H7 (cell line): ENCODE measurements around the gene TRIP6. TPM values are rescaled to one million over a fixed set of nuclear protein-coding genes. Genes with fewer than 3 reads are reported as not detected.

Source experiments
- DNase-seq: peaks from one replicate; pipeline ENCODE4 v3.0.0; 2012
- H3K27me3 ChIP-seq: 2 replicates; pipeline ENCODE4 v1.6.0; 2011; ENCODE audit warnings: mild to moderate bottlenecking, low read length; ENCODE audit not compliant: control insufficient read depth, insufficient read depth
- H3K36me3 ChIP-seq: replicated peaks from 2 replicates; pipeline ENCODE4 v1.5.1; 2011; ENCODE audit warnings: low read length; ENCODE audit not compliant: control insufficient read depth, insufficient read depth
- H3K4me3 ChIP-seq: 2 replicates; pipeline ENCODE4 v1.5.1; 2011; ENCODE audit warnings: low read depth, mild to moderate bottlenecking, control low read depth, low read length, moderate library complexity; ENCODE audit not compliant: insufficient read depth
- total RNA-seq: library from RNA; depleted of rRNA; stranded (reverse); fragments of >200 nt; shearing (Covaris generic); gene quantifications from 2 replicates; pipeline ENCODE4 v1.2.3, GENCODE V29; 2014

TRIP6 gene
- total RNA-seq, 1 experiment from 2014 or later: 118 TPM

DNA sequence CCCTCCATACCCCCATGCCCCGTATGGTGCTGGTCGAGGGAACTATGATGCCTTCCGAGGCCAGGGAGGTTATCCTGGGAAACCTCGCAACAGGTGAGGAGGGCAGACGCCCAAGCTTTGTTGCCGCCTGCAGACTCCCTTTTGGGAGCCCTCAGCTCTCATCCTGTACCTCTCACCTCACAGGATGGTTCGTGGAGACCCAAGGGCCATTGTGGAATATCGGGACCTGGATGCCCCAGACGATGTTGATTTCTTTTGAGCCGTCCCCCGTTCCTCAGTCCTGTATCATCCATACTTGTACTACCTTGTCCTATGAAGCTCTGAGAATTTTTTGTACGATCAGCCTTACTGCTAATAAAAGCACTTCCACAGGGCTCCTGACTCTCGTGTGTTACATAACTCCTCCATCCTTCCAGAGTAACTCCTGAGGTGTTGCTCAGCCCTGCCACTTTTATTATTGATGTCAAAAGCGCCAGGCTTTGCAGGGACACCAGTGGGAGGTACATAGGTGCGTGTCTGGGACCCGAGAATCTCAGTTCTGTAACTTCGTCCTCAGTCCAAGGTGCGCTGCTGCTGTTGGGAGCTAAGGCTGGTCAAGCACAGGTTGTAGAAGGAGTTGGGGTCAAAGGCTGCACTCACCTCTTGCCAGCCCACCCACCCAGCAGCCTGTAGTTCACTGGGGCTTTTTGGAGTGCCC lies 21.3 kb downstream of the TRIP6 start:
- H3K36me3 ChIP-seq: peaks cover 39% of the 10 kb centered on the region
- H3K27me3 ChIP-seq: no peaks in the 10 kb centered on the region
- peak overlapping the region; percentile 91 for H3K4me3 ChIP-seq
- peak; percentile 60 for DNase-seq

DNA sequence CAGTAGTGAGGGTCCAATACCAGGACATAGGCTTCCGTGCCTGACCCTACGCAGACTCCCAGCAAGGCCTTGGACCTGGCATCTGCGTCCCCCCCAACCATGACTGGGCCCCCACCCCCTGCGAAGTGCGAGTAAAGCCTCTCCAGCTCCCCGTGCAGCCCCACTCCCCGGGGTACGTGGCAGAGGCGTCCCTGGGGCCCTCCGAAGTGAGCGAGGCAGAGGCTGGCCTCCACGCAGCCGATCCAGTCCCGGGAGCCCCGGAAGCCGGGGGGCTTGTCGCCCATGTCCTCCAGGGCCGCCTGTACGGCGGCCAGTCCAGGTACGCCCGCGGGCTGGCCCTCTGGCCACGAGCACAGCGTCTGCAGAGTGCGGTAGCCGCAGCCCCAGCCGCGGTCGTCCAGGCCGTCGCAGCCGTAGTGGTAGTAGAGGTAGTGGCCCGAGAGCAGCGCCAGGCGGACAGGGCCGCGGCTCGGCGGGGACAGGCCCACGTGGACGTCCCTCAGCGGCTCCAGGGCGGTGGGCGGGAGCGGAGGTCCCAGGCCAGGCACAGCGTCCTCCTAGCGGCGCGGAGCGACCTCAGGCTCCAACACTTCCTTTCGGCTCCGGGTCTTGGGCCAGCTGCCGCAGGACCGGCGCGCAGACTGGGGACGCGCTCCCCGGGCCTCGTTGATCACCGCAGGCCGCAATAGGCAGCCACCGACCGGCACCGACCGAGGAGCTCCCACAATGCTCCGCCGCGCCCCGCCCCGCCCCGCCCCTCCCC lies 22.0 kb downstream of the TRIP6 start, which contains the start of gene UFSP1:
UFSP1 (minus strand) TSS at position 728 of the 763 bp plus-strand sequence; CDS start at position 284, 444 bp downstream.
- Histone ChIP-seq H3K36me3 (peaks cover 32% of the 10 kb centered on the region), H3K4me3 (peak within 1 kb of the TSS; percentile 91), H3K27me3 (no peaks in the 10 kb centered on the region)
- DNase-seq: no peak

DNA sequence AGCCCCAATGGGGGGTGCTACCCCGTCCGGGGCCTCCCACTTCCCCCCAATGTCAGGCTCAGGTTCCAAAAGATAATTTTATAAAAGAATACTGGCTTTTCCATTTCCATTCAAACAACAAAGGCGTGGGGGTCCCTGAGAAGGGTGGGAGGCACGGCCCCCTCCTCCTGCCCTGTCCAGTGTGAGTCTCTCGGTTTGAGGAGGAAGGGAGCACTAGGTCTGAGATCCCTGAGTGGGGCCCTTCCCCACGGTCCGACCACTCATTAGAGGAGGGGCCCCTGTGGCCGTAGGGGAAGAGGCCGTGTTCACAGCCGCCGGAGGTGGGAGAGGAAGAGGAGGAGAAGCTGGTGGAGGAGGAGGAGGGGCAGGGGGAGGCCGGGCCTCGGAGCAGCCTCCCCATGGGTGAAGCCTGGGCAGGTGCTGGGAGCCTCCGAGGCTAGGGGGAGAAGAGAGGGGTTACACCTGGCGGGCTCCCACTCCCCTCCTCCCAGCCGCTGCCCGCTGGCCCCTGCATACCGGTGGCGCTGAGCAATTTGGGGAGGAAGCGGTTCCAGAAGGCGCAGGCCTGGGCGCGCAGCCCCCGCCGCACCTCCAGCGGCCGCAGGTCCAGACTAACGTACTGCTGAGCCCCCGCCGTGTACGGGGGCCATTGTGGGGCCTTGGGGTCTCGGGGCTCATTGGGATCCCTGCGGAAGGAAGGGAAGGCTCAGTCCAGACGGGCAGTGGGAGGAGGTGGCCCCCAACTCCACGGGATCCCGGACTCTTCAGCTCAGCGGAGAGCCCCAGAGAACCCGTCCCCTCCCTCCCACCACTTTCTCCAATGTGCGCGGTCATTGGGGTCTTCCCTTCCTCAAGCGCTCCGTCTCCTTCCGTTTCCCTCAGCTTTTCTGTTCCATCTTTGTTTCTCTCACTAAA lies 23.7 kb downstream of the TRIP6 start:
- H3K4me3 ChIP-seq: peak overlapping the region; percentile 68
- H3K36me3 ChIP-seq: peaks cover 19% of the 10 kb centered on the region
- peaks cover 2% of the 10 kb centered on the region for H3K27me3 ChIP-seq
- peak; percentile 87 for DNase-seq

DNA sequence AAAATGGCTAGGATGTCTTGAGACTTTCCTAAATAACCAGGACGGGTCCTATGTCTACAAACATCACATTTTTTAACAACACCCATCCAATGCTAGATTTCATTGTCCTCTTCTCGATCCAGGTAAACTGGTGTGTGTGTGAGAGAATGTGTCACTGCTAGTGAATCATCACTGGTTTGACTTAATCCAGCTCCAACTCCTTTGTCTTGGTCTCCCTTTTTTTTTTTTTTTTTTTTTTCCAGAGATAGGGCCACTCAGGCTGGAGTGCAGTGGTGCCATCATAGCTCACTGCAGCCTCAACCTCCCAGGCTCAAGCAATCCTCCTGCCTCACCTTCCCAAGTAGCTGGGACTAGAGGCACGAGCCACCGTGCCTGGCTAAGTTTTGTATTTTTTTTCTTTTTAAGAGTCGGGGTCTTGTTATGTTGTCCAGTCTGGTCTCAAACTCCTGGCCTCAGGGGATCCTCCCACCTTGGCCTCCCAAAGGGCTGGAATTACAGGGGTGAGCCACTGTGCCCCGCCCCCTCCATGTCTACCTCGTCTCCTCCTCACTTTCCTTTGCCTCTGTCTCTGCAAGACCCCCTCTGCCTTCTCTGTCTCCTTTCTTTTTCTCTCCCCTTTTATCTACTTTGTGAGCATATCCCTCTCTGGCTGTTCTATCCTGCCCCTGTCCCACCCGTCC lies 24.5 kb downstream of the TRIP6 start:
- Histone ChIP-seq H3K36me3 (peaks cover 12% of the 10 kb centered on the region), H3K4me3 (peak overlapping the region; percentile 68; the same call in 1 of the 2 replicates), H3K27me3 (peaks cover 10% of the 10 kb centered on the region)
- no peak for DNase-seq

DNA sequence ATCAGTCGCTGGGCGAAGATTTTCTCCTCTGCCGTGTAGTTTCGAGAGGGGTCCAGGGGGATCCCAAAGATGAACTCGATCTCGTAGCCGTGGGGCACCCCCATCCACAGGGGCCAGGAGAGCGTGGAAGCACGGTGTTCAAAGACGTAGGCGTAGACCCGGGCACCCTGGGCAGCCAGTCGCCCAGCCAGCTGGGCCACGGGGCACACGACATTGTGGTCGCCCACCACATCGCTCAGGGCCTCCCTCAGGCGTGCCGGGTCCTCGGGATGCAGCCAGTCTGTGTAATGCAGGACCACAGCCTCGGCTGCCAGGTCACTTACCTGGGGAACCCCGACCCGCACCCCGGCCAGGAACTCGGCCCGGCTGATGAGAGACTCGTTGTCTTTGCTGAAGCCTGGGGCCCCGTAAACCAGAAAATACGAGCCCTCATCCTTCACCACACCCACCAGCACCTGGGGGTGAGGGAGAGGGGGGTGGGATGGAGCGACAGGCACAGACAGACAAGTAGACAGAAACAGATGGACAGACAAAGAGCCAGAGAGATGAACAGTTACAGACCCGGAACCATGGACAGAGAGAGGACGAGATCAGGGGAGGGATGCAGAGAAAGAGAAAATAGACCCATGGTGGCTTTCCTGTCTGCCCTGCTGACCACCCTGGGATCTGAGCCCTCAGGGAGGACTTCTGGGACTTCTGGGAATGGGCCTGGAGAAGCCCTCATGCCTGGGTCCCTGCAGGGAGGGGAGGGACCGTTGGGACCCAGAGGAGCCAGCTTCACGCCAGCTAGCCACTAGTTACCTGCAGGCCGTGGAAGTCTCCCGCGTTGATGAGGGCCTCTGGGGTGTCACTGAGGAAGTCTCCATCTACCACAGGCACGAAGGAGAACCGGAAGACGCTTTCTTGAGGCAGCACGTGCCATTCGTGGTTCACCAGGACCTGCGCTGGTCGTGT lies 25.5 kb downstream of the TRIP6 start:
- peak; percentile 40 for DNase-seq
- peaks cover 9% of the 10 kb centered on the region for H3K36me3 ChIP-seq
- H3K4me3 ChIP-seq: no peak overlapping the region
- H3K27me3 ChIP-seq: peaks cover 12% of the 10 kb centered on the region

DNA sequence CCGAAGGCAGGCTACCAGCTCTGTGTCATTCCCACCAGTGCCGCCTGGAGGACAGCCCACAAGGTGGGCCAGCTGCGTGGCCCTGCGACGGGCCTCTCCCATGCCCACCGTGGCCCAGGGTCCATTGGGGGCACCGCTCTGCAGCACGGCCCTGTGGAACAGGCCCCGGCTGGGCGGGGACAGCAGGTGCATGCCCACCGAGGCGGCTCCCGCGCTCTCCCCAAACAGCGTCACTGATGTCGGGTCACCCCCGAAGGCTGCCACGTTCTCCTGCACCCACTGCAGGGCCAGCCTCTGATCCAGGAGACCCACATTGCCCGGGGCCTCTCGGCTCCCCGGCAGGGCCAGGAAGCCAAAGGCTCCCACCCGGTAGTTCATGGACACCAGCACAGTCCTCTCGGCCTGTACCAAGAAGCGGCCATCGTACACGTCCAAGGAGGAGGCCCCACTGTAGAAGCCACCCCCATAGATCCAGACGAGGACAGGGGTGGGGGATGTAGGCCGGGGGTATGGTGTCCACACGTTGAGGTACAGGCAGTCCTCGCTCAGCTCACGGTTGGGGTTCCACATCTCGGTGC lies 26.2 kb downstream of the TRIP6 start:
- DNase-seq: peak; percentile 44
- H3K4me3 ChIP-seq: no peak overlapping the region
- H3K36me3 ChIP-seq: peaks cover 3% of the 10 kb centered on the region
- peaks cover 12% of the 10 kb centered on the region for H3K27me3 ChIP-seq

DNA sequence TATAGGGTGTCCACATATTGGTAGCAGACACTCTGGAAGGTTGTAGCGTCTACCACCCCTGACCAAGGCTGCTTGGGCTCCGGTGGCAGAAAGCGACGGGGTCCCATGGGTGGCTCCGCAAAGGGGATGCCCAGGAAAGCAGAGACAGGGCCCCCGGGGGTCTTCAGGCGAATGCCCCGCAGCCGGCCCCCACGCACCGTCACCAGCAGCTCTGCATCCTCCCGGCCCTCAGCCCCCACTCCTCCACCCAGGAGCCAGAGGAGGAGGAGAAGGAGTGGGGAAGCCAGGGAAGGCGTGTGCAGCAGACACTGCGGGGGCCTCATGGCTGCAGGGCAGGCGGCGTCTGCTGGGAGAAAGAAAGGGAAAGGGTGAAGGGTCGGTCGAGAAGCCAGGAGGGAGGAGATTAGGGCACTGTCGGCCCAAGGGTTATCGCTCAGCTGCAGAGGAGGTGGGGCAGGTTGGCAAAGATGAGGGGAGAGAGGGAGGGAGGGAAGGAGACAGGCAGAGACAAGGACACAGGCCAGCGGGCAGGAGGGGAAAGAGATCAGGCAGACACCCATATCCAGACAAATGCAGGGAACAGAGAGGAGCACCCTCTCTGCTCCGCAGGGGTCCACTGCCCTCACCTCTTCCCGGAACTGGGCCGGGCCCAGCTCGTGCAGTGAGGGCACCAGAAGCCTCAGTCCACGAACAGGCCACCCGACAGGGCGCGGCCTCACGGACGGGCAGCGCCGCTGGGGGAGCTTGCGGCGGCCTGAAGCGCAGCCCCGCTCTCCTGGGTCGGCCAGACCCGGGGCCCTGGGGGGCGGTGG lies 26.9 kb downstream of the TRIP6 start:
- peak; percentile 59 for DNase-seq
- Histone ChIP-seq H3K36me3 (no peaks in the 10 kb centered on the region), H3K4me3 (peak overlapping the region; percentile 61), H3K27me3 (peaks cover 12% of the 10 kb centered on the region)

DNA sequence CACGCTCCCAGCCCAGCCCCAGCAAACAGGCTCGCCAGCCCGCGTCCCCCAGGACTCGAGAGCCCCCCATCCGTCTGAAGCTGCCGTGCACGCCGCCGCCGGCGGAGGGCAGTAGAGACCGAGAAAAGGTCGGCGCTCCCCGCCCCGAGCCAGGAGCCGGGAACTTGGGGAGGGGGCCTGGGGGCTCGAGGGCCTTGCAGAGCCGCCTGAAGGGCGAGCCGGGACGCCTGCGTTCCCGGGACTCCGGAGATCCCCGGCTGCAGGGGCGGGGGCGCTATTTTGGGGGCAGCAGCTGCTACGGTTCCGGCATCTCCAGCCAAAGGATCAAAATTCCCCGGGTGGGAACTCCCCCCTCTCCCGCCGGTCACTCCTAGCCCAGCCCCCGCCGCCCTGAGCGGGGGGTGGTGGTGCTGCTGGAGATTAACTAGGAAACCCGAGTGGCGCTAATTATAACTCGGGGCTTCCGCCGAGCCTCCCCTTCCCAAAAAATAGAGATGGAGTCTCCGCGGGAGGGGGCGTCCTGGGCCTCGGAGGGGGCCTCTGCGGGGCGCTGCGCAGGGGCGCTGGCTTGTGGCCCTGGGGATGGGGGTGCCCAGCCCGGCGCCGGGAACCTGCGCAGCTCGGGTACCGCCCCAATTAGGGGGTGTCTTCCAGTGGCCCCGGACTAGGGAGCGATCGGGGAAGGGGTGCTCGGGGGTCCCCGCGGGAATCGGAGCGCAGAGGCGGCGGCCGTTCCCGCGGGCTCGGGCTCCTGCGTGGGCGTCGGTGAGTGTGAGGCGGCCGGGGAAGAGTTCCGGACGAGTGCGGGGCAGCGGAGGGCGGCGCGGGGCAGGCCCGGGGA lies 27.9 kb downstream of the TRIP6 start:
- peak; percentile 97 for DNase-seq
- Histone ChIP-seq H3K27me3 (peaks cover 12% of the 10 kb centered on the region), H3K4me3 (peak overlapping the region; percentile 61), H3K36me3 (no peaks in the 10 kb centered on the region)

DNA sequence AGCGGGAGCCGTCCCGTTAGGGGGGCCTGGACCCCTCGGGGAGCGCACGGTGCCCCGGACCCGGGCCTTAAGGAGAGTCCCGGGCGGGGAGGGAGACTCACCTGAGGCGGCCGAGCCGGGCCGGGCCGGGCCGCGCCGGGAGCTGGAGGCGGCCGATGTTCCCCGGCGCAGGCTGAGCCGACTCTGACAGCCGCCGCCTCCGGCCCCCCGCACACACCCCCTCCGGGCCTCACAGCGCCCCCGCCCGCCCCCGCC lies 28.4 kb downstream of the TRIP6 start, which contains the start of gene ACHE:
ACHE (minus strand) TSS at position 188 of the 255 bp plus-strand sequence. CDS start 1,656 bp downstream, outside the sequence.
- Histone ChIP-seq H3K36me3 (no peaks in the 10 kb centered on the region), H3K27me3 (peaks cover 12% of the 10 kb centered on the region), H3K4me3 (peak within 1 kb of the TSS; percentile 61)
- peak; percentile 88 for DNase-seq

DNA sequence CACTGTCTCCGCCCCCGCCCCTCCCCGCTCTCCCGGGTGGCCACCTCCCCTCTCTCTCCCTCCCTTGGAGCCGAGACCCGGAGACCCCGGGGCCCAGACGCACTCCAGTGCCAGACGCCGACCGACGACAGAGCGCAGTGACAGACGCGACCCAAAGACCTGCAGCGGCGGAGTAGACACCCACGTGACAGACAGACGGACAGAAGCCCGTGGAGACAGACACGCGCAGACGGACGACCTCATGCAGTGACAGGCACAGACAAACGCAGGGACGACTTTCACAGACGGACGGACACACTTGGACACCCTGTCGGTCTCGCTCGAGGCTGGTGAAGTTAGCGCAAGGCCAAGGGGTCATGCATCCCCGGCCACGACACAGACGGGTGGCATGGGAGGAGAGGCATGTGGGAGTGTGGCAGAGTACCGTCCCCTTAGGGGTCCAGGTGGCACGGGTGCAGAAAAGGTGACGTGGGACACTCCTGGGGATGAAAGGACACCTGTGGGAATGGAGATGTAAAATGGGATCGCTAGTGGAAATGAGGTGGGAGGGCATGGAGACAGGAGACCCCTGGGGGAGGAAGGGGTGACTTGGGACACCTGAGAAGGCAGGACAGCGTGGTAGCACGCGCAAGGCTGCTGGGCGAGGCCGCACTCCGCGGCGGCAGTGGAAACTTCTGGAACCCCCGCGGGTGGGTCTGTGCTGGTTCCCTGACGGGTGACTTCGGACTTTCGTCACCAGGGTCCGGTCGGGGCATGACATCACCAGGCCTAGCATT lies 29.0 kb downstream of the TRIP6 start:
- peak overlapping the region; percentile 42 for H3K4me3 ChIP-seq
- DNase-seq: peak; percentile 72
- H3K27me3 ChIP-seq: peaks cover 12% of the 10 kb centered on the region
- H3K36me3 ChIP-seq: no peaks in the 10 kb centered on the region
